PC-9 (cell line): ENCODE measurements around the gene DCAF4L1. TPM values are rescaled to one million over a fixed set of nuclear protein-coding genes. Genes with fewer than 3 reads are reported as not detected.

Source experiments
- BruUV-seq: library from RNA; stranded (reverse); fragments of 400-500 nt; replicated peaks from 2 replicates; lab custom pipeline; 2021; lab: Mats Ljungman, UMichigan
- CTCF ChIA-PET: fragments of 300-600 bp; sonication (Branson Sonifier 250); formaldehyde crosslinking; loops from one replicate; lab custom pipeline; 2022; ENCODE audit warnings: antibody characterized with exemption; lab: Charles Lee
- POLR2A ChIA-PET: fragments of 300-600 bp; sonication (Branson Sonifier 250); formaldehyde crosslinking; loops from one replicate; lab custom pipeline; 2022; ENCODE audit warnings: antibody characterized with exemption; ENCODE audit not compliant: unreplicated experiment; lab: Charles Lee
- DNase-seq, 2 experiments: peaks; one replicate each; pipeline versions ENCODE4 v3.0.0 to v3.0.0-alpha.2; 2015 to 2022; ENCODE audit warnings: mixed read lengths in 1 of 2
- H2AFZ ChIP-seq: fragments of 200-600 bp; sonication (generic); 2 replicates; pipeline ENCODE4 v1.8.1; 2017; ENCODE audit warnings: antibody characterized with exemption
- H3F3A ChIP-seq: fragments of 200-600 bp; sonication (generic); 2 replicates; pipeline ENCODE4 v1.8.1; 2017; ENCODE audit warnings: antibody characterized with exemption, mild to moderate bottlenecking, low read depth; ENCODE audit not compliant: insufficient read depth
- H3K27ac ChIP-seq: fragments of 200-600 bp; sonication (generic); 2 replicates; pipeline ENCODE4 v1.6.1; 2016; ENCODE audit warnings: mixed run types
- H3K27me3 ChIP-seq: fragments of 200-600 bp; sonication (generic); 2 replicates; pipeline ENCODE4 v1.6.1; 2016; ENCODE audit warnings: low read depth, mixed run types; ENCODE audit not compliant: insufficient read depth
- H3K36me3 ChIP-seq: fragments of 200-600 bp; sonication (generic); 2 replicates; pipeline ENCODE4 v1.6.1; 2016; ENCODE audit warnings: low read depth, mixed run types
- H3K4me1 ChIP-seq: fragments of 200-600 bp; sonication (generic); replicated peaks from 2 replicates; pipeline ENCODE4 v1.6.1; 2016; ENCODE audit warnings: mixed run types; ENCODE audit not compliant: insufficient read depth
- H3K4me2 ChIP-seq: fragments of 200-600 bp; sonication (generic); 2 replicates; pipeline ENCODE4 v1.6.1; 2017; ENCODE audit warnings: mixed run types
- H3K4me3 ChIP-seq: fragments of 200-600 bp; sonication (generic); 2 replicates; pipeline ENCODE4 v1.6.1; 2016; ENCODE audit warnings: mixed run types
- H3K79me2 ChIP-seq: fragments of 200-600 bp; sonication (generic); 2 replicates; pipeline ENCODE4 v1.6.1; 2017; ENCODE audit warnings: low read depth, mixed run types
- H3K9me2 ChIP-seq: fragments of 200-600 bp; sonication (generic); 2 replicates; pipeline ENCODE4 v1.8.1; 2017; ENCODE audit warnings: mild to moderate bottlenecking; ENCODE audit not compliant: insufficient read depth
- H3K9me3 ChIP-seq: fragments of 200-600 bp; sonication (generic); 2 replicates; pipeline ENCODE4 v1.8.1; 2016; ENCODE audit warnings: low read depth; ENCODE audit not compliant: insufficient read depth
- H4K20me1 ChIP-seq: fragments of 200-600 bp; sonication (generic); 2 replicates; pipeline ENCODE4 v1.8.1; 2017; ENCODE audit not compliant: insufficient read depth
- CTCF ChIP-seq: fragments of 200-600 bp; sonication (generic); conservative IDR thresholded peaks from 2 replicates; pipeline ENCODE4 v1.6.1; 2017; ENCODE audit warnings: mixed run types, antibody characterized with exemption, mild to moderate bottlenecking, moderate library complexity
- EZH2 ChIP-seq: fragments of 200-600 bp; sonication (generic); IDR thresholded peaks from 2 replicates; pipeline ENCODE4 v1.8.0; 2017; ENCODE audit warnings: antibody characterized with exemption, low read depth
- intact Hi-C: fragments of 100-400 bp; cut with micrococcal nuclease; formaldehyde crosslinking; loops from one replicate; pipeline ENCODE4 v1.10.0; 2022; ENCODE audit not compliant: unreplicated experiment
- total RNA-seq: library from RNA; stranded (reverse); gene quantifications from 2 replicates; pipeline ENCODE4 v1.2.3, GENCODE V29; 2021

Gene DCAF4L1
- total RNA-seq, 1 experiment from 2014 or later = 0.15 TPM

- no peak overlapping the region for H3K27ac ChIP-seq
- DNase-seq = no peak
- H3K4me2 ChIP-seq = 0 out of 2 replicates have a peak overlapping the region, but pooled peaks have one; percentile 85
- ChIA-PET CTCF (no interaction called here), POLR2A (no interaction called here)
- H3K79me2 ChIP-seq = peaks cover 44% of the 10 kb centered on the region
- H3K4me1 ChIP-seq = peaks cover 22% of the 10 kb centered on the region
- no peak for TF ChIP-seq EZH2
- no peak for TF ChIP-seq CTCF
- H2AFZ ChIP-seq = no peak overlapping the region
- H4K20me1 ChIP-seq = 0 out of 2 replicates have a peak, but pooled peaks cover 13% of the 10 kb centered on the region
- no peaks in the 10 kb centered on the region for H3K9me3 ChIP-seq
- no TSS peak for BruUV-seq
- no peaks in the 10 kb centered on the region for H3K27me3 ChIP-seq
- no peaks in the 10 kb centered on the region for H3K9me2 ChIP-seq
- H3K4me3 ChIP-seq = no peak overlapping the region
- H3F3A ChIP-seq = no peaks in the 10 kb centered on the region; the same call in 1 of the 2 replicates
- intact Hi-C loops = no loop called here
- no peaks in the 10 kb centered on the region for H3K36me3 ChIP-seq
These were observed 11.7 kb downstream of the DCAF4L1 start for GRCh38 chr4:41992967-41993857.

- Histone ChIP-seq H3K9me3 (no peaks in the 10 kb centered on the region), H2AFZ (no peak overlapping the region), H3K36me3 (0 out of 2 replicates have a peak, but pooled peaks cover 3% of the 10 kb centered on the region), H4K20me1 (0 out of 2 replicates have a peak, but pooled peaks cover 17% of the 10 kb centered on the region), H3K27me3 (no peaks in the 10 kb centered on the region), H3F3A (no peaks in the 10 kb centered on the region; the same call in 1 of the 2 replicates), H3K79me2 (peaks cover 44% of the 10 kb centered on the region), H3K27ac (no peak overlapping the region), H3K4me3 (no peak overlapping the region), H3K9me2 (no peaks in the 10 kb centered on the region), H3K4me1 (peaks cover 17% of the 10 kb centered on the region), H3K4me2 (no peak overlapping the region)
- POLR2A ChIA-PET = no interaction called here
- TF ChIP-seq CTCF (no peak), EZH2 (no peak)
- CTCF ChIA-PET = no interaction called here
- no peak for DNase-seq
- intact Hi-C loops = no loop called here
- no TSS peak for BruUV-seq
These were observed 13.0 kb downstream of the DCAF4L1 start for GRCh38 chr4:41994461-41994985.

- ChIA-PET POLR2A (no interaction called here), CTCF (no interaction called here)
- TF ChIP-seq CTCF (no peak), EZH2 (no peak)
- H3K79me2 ChIP-seq = peaks cover 33% of the 10 kb centered on the region
- intact Hi-C loops = no loop called here
- 0 out of 2 replicates have a peak, but pooled peaks cover 10% of the 10 kb centered on the region for H3K36me3 ChIP-seq
- H3F3A ChIP-seq = no peaks in the 10 kb centered on the region; the same call in 1 of the 2 replicates
- H4K20me1 ChIP-seq = peaks cover 23% of the 10 kb centered on the region; the same call in 1 of the 2 replicates
- no peak overlapping the region for H3K4me3 ChIP-seq
- H2AFZ ChIP-seq = no peak overlapping the region
- no peak overlapping the region for H3K4me2 ChIP-seq
- no TSS peak for BruUV-seq
- no peaks in the 10 kb centered on the region for H3K9me2 ChIP-seq
- DNase-seq = no peak
- no peaks in the 10 kb centered on the region; the same call in 1 of the 2 replicates for H3K4me1 ChIP-seq
- H3K27me3 ChIP-seq = no peaks in the 10 kb centered on the region
- H3K9me3 ChIP-seq = no peaks in the 10 kb centered on the region
- no peak overlapping the region for H3K27ac ChIP-seq
These were observed 16.5 kb downstream of the DCAF4L1 start for GRCh38 chr4:41998019-41998418.
